SK-N-SH treated with all-trans-retinoic acid at 6 μM for 48 hours (cell line): Measurements from ENCODE around the gene ZNF184.
A peak's percentile ranks its signal among the peaks of the same experiment; 100 is the strongest.

Experiments used
- ATAC-seq: fragments of 200-7000 bp; cut with Tn5 transposase; 3 replicates; pipeline ENCODE4 v1.9.1; 2020; ENCODE audit warnings: mild to moderate bottlenecking, moderate library complexity
- ARNTL ChIP-seq: fragments of 450-650 bp; formaldehyde crosslinking; IDR thresholded peaks from 2 replicates; pipeline ENCODE4 v1.5.0; 2020; ENCODE audit warnings: low read depth, mild to moderate bottlenecking, moderate library complexity, borderline replicate concordance
- BACH2 ChIP-seq: fragments of 250-450 bp; sonication (Bioruptor Pico); IDR thresholded peaks from 2 replicates; pipeline ENCODE4 v1.9.0; 2021; ENCODE audit warnings: mild to moderate bottlenecking, borderline replicate concordance
- CSDC2 ChIP-seq: fragments of 250-450 bp; sonication (Bioruptor Pico); IDR thresholded peaks from 2 replicates; pipeline ENCODE4 v1.5.0; 2020; ENCODE audit warnings: mild to moderate bottlenecking, moderate library complexity
- ESRRG ChIP-seq: fragments of 250-450 bp; sonication (Bioruptor Pico); IDR thresholded peaks from 2 replicates; pipeline ENCODE4 v1.6.1; 2021; ENCODE audit warnings: mild to moderate bottlenecking
- GLIS3 ChIP-seq: fragments of 250-450 bp; sonication (Bioruptor Pico); IDR thresholded peaks from 2 replicates; pipeline ENCODE4 v1.5.0; 2020; ENCODE audit warnings: mild to moderate bottlenecking, moderate library complexity
- ISL1 ChIP-seq: fragments of 250-450 bp; sonication (Bioruptor Pico); IDR thresholded peaks from 2 replicates; pipeline ENCODE4 v2.1.2; 2022; ENCODE audit warnings: mild to moderate bottlenecking, moderate library complexity
- OSR1 ChIP-seq: fragments of 250-450 bp; sonication (Bioruptor Pico); IDR thresholded peaks from 2 replicates; pipeline ENCODE4 v1.8.0; 2022; ENCODE audit warnings: moderate library complexity, mild to moderate bottlenecking, inconsistent platforms
- PPARA ChIP-seq: fragments of 250-450 bp; sonication (Bioruptor Pico); IDR thresholded peaks from 2 replicates; pipeline ENCODE4 v1.5.0; 2020; ENCODE audit warnings: mild to moderate bottlenecking, borderline replicate concordance
- SNAI2 ChIP-seq: fragments of 250-450 bp; sonication (Bioruptor Pico); IDR thresholded peaks from 2 replicates; pipeline ENCODE4 v1.5.0; 2020; ENCODE audit warnings: mild to moderate bottlenecking, moderate library complexity
- TCF4 ChIP-seq: fragments of 250-450 bp; sonication (Bioruptor Pico); IDR thresholded peaks from 2 replicates; pipeline ENCODE4 v1.8.0; 2021; ENCODE audit warnings: mild to moderate bottlenecking, moderate library complexity, borderline replicate concordance
- ZFP30 ChIP-seq: fragments of 450-650 bp; formaldehyde crosslinking; IDR thresholded peaks from 2 replicates; pipeline ENCODE4 v1.5.0; 2022; ENCODE audit warnings: mild to moderate bottlenecking, moderate library complexity
- ZNF565 ChIP-seq: fragments of 450-650 bp; formaldehyde crosslinking; conservative IDR thresholded peaks from 2 replicates; pipeline ENCODE4 v1.5.0; 2020; ENCODE audit warnings: low read depth, mild to moderate bottlenecking, moderate library complexity
- ZNF70 ChIP-seq: fragments of 450-650 bp; formaldehyde crosslinking; IDR thresholded peaks from 2 replicates; pipeline ENCODE4 v1.5.0; 2020; ENCODE audit warnings: mild to moderate bottlenecking, moderate library complexity
- ZNF8 ChIP-seq: fragments of 450-650 bp; formaldehyde crosslinking; IDR thresholded peaks from 2 replicates; pipeline ENCODE4 v1.5.0; 2020; ENCODE audit warnings: mild to moderate bottlenecking, moderate library complexity
- TF ChIP-seq, protein P1 (sequence below): fragments of 250-450 bp; sonication (Bioruptor Pico); IDR thresholded peaks from 2 replicates; pipeline ENCODE4 v1.5.0; 2020; ENCODE audit warnings: mild to moderate bottlenecking, moderate library complexity
- TF ChIP-seq, protein P2 (sequence below): fragments of 250-450 bp; sonication (Bioruptor Pico); IDR thresholded peaks from 2 replicates; pipeline ENCODE4 v1.8.0; 2021; ENCODE audit warnings: low read depth, mild to moderate bottlenecking, moderate library complexity, borderline replicate concordance
- TF ChIP-seq, protein P3 (sequence below): fragments of 250-450 bp; sonication (Bioruptor Pico); IDR thresholded peaks from 2 replicates; pipeline ENCODE4 v1.8.0; 2020; ENCODE audit warnings: mild to moderate bottlenecking, moderate library complexity, borderline replicate concordance
- TF ChIP-seq, protein P4 (sequence below): fragments of 250-450 bp; sonication (Bioruptor Pico); IDR thresholded peaks from 2 replicates; pipeline ENCODE4 v1.5.1; 2021; ENCODE audit warnings: mild to moderate bottlenecking, moderate library complexity

The ZNF184 gene

DNA sequence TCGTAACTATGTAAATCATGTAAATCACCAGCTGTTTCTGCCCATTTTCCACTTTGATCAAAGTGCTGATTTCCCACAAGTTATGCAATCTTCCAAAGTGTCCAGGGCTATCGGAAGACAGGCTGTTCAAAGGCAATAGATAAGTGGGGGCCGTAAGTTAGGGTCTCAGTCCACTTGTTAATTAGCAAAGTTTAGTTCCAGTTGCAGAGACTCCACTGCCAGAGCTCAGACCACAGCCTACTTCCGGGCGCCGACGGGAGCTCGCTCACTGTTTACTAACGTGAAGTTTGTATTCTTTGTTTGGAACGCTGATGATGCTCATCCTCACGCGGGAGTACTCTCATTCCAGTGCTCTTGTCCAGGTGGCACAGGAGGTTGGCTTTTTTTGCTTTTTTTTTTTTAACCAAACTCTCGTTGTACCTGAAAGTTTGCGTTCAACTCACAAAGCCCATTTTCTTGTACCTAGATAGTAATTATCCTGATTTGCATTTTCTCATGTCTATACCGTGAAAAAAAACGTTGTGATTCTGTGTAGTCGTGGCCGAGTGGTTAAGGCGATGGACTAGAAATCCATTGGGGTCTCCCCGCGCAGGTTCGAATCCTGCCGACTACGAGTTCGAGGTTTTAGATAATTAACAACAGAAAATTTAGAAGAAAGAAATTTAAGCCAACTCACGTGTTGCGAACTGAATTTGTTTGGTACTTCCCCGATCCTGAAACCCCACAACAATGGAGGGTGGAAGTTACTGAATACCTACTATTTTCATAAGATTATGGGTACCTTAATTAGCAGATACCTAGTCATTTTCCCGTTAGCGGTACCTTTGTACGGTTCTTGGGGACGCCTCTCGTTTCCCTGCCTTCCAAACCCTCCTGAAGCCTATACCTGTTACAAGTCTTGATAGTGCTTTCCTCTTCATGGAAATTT is 29.9 kb upstream of the ZNF184 start:
- TF ChIP-seq BACH2 (CRISPR knock-in tag) (no peak), ARNTL (CRISPR knock-in tag) (no peak), ZNF8 (CRISPR knock-in tag) (no peak), GLIS3 (CRISPR knock-in tag) (no peak), ESRRG (CRISPR knock-in tag) (no peak), OSR1 (CRISPR knock-in tag) (no peak), CSDC2 (CRISPR knock-in tag) (no peak), ZNF565 (CRISPR knock-in tag) (no peak), ISL1 (CRISPR knock-in tag) (no peak), ZFP30 (CRISPR knock-in tag) (no peak), PPARA (CRISPR knock-in tag) (no peak), ZNF70 (CRISPR knock-in tag) (no peak)
- TF ChIP-seq, protein P1, sequence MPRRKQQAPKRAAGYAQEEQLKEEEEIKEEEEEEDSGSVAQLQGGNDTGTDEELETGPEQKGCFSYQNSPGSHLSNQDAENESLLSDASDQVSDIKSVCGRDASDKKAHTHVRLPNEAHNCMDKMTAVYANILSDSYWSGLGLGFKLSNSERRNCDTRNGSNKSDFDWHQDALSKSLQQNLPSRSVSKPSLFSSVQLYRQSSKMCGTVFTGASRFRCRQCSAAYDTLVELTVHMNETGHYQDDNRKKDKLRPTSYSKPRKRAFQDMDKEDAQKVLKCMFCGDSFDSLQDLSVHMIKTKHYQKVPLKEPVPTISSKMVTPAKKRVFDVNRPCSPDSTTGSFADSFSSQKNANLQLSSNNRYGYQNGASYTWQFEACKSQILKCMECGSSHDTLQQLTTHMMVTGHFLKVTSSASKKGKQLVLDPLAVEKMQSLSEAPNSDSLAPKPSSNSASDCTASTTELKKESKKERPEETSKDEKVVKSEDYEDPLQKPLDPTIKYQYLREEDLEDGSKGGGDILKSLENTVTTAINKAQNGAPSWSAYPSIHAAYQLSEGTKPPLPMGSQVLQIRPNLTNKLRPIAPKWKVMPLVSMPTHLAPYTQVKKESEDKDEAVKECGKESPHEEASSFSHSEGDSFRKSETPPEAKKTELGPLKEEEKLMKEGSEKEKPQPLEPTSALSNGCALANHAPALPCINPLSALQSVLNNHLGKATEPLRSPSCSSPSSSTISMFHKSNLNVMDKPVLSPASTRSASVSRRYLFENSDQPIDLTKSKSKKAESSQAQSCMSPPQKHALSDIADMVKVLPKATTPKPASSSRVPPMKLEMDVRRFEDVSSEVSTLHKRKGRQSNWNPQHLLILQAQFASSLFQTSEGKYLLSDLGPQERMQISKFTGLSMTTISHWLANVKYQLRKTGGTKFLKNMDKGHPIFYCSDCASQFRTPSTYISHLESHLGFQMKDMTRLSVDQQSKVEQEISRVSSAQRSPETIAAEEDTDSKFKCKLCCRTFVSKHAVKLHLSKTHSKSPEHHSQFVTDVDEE (CRISPR knock-in tag): no peak
- TF ChIP-seq, protein P2, sequence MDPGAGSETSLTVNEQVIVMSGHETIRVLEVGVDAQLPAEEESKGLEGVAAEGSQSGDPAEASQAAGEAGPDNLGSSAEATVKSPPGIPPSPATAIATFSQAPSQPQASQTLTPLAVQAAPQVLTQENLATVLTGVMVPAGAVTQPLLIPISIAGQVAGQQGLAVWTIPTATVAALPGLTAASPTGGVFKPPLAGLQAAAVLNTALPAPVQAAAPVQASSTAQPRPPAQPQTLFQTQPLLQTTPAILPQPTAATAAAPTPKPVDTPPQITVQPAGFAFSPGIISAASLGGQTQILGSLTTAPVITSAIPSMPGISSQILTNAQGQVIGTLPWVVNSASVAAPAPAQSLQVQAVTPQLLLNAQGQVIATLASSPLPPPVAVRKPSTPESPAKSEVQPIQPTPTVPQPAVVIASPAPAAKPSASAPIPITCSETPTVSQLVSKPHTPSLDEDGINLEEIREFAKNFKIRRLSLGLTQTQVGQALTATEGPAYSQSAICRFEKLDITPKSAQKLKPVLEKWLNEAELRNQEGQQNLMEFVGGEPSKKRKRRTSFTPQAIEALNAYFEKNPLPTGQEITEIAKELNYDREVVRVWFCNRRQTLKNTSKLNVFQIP: no peak
- TF ChIP-seq, protein P3, sequence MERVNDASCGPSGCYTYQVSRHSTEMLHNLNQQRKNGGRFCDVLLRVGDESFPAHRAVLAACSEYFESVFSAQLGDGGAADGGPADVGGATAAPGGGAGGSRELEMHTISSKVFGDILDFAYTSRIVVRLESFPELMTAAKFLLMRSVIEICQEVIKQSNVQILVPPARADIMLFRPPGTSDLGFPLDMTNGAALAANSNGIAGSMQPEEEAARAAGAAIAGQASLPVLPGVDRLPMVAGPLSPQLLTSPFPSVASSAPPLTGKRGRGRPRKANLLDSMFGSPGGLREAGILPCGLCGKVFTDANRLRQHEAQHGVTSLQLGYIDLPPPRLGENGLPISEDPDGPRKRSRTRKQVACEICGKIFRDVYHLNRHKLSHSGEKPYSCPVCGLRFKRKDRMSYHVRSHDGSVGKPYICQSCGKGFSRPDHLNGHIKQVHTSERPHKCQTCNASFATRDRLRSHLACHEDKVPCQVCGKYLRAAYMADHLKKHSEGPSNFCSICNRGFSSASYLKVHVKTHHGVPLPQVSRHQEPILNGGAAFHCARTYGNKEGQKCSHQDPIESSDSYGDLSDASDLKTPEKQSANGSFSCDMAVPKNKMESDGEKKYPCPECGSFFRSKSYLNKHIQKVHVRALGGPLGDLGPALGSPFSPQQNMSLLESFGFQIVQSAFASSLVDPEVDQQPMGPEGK (CRISPR knock-in tag): no peak
- TF ChIP-seq, protein P4, sequence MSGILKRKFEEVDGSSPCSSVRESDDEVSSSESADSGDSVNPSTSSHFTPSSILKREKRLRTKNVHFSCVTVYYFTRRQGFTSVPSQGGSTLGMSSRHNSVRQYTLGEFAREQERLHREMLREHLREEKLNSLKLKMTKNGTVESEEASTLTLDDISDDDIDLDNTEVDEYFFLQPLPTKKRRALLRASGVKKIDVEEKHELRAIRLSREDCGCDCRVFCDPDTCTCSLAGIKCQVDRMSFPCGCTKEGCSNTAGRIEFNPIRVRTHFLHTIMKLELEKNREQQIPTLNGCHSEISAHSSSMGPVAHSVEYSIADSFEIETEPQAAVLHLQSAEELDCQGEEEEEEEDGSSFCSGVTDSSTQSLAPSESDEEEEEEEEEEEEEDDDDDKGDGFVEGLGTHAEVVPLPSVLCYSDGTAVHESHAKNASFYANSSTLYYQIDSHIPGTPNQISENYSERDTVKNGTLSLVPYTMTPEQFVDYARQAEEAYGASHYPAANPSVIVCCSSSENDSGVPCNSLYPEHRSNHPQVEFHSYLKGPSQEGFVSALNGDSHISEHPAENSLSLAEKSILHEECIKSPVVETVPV (CRISPR knock-in tag): no peak
- TF ChIP-seq, all 23 proteins: peak for 0
- peak; percentile 77 for ATAC-seq

DNA sequence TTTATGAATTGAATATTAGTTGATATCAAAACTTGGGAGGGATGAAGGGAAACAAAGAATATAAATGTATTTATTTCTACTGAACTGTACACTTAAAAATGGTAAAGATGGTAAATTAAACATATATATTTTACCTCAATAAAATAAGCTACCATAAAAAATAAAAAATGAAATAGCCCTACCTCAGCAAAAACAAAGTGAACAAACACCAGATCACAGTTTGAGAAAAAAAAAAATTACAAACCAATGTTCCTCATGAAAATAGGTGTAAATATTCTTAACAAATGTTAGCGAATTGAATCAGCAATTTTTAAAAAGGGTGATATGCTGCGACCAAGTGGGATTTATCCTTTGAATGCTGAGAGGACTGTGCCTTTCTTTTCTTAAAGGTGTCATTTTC is 28.3 kb upstream of the ZNF184 start:
- no peak for ATAC-seq

DNA sequence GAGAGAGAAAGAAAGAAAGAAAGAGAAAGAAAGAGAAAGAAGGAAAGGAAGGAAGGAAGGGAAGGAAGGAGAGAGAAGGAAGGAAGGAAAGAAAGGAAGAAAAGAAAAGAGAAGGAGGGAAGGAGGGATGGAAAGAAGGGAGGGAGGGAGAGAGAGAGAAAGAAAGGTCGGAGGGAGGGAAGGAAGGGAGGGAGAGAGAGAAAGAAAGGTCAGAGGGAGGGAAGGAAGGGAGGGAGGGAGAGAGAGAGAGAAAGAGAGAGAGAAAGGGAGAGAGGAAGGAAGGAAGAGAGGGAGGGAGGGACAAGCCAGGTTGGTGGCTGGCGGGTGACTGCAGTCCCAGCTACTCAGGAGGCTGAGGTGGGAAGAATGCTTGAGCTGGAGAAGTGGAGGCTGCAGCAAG is 27.3 kb upstream of the ZNF184 start:
- ATAC-seq: no peak
- TF ChIP-seq BACH2 (CRISPR knock-in tag) (no peak), TCF4 (CRISPR knock-in tag) (no peak), ESRRG (CRISPR knock-in tag) (no peak), ZNF565 (CRISPR knock-in tag) (no peak), PPARA (CRISPR knock-in tag) (no peak), CSDC2 (CRISPR knock-in tag) (no peak), OSR1 (CRISPR knock-in tag) (no peak), SNAI2 (CRISPR knock-in tag) (no peak)

More for the DNA sequence above, 28.3 kb upstream of the ZNF184 start:
- TF ChIP-seq, protein P4 (CRISPR knock-in tag): no peak
- TF ChIP-seq, all 23 proteins: peak for 0
